ENCODE results near the gene C1QTNF2. TPM values are rescaled to one million over a fixed set of nuclear protein-coding genes. Genes with fewer than 3 reads are reported as not detected.

C1QTNF2 gene
- total RNA-seq, 1 donor from 2014 or later = 0.62 TPM

- Mint-ChIP-seq H3K27ac (ENCODE audit: unreplicated experiment) (no peak overlapping the region), H3K4me1 (ENCODE audit: low read depth) (no peaks in the 10 kb centered on the region), H3K27me3 (ENCODE audit: low read depth) (no peaks in the 10 kb centered on the region), H3K9me3 (ENCODE audit: low read depth) (peaks cover 10% of the 10 kb centered on the region), H3K36me3 (ENCODE audit: low read depth) (peaks cover 12% of the 10 kb centered on the region), H3K4me3 (ENCODE audit: unreplicated experiment) (no peak overlapping the region)
- no peak for TF ChIP-seq CTCF (IDR thresholded peaks at IDR 0.05)
- no peak for DNase-seq (ENCODE audit: low spot score)
Measured at GRCh38 chr5:160387445-160387844, 17.0 kb upstream of the C1QTNF2 start.

- H3K36me3 Mint-ChIP-seq (ENCODE audit: low read depth) = peaks cover 10% of the 10 kb centered on the region
- no peaks in the 10 kb centered on the region for H3K27me3 Mint-ChIP-seq (ENCODE audit: low read depth)
- H3K4me1 Mint-ChIP-seq (ENCODE audit: low read depth) = no peaks in the 10 kb centered on the region
Measured at GRCh38 chr5:160385496-160385895, 15.1 kb upstream of the C1QTNF2 start.

GRCh38 chr5:160384681-160385080, 14.3 kb upstream of the C1QTNF2 start:
- Mint-ChIP-seq H3K9me3 (ENCODE audit: low read depth) (peaks cover 10% of the 10 kb centered on the region), H3K4me1 (ENCODE audit: low read depth) (peaks cover 1% of the 10 kb centered on the region), H3K4me3 (ENCODE audit: unreplicated experiment) (no peak overlapping the region), H3K36me3 (ENCODE audit: low read depth) (peaks cover 10% of the 10 kb centered on the region), H3K27ac (ENCODE audit: unreplicated experiment) (no peak overlapping the region), H3K27me3 (ENCODE audit: low read depth) (no peaks in the 10 kb centered on the region)
- no peak for DNase-seq (ENCODE audit: low spot score)
- no peak for TF ChIP-seq CTCF (IDR thresholded peaks at IDR 0.05)

More at GRCh38 chr5:160385496-160385895, 15.1 kb upstream of the C1QTNF2 start:
- H3K27ac Mint-ChIP-seq (ENCODE audit: unreplicated experiment) = no peak overlapping the region
- no peak for TF ChIP-seq CTCF (IDR thresholded peaks at IDR 0.05)
- no peak overlapping the region for H3K4me3 Mint-ChIP-seq (ENCODE audit: unreplicated experiment)
- DNase-seq (ENCODE audit: low spot score) = no peak
- H3K9me3 Mint-ChIP-seq (ENCODE audit: low read depth) = peaks cover 10% of the 10 kb centered on the region

- H3K27me3 Mint-ChIP-seq (ENCODE audit: low read depth) = no peaks in the 10 kb centered on the region
- peaks cover 2% of the 10 kb centered on the region for H3K4me1 Mint-ChIP-seq (ENCODE audit: low read depth)
- H3K4me3 Mint-ChIP-seq (ENCODE audit: unreplicated experiment) = no peak overlapping the region
- no peak overlapping the region for H3K27ac Mint-ChIP-seq (ENCODE audit: unreplicated experiment)
- no peak for DNase-seq (ENCODE audit: low spot score)
- no peak for TF ChIP-seq CTCF (IDR thresholded peaks at IDR 0.05)
- H3K36me3 Mint-ChIP-seq (ENCODE audit: low read depth) = peaks cover 2% of the 10 kb centered on the region
- H3K9me3 Mint-ChIP-seq (ENCODE audit: low read depth) = peaks cover under 1% of the 10 kb centered on the region
Measured at GRCh38 chr5:160382346-160382745, 11.9 kb upstream of the C1QTNF2 start.

GRCh38 chr5:160380041-160380440, 9.6 kb upstream of the C1QTNF2 start:
- peaks cover 2% of the 10 kb centered on the region for H3K4me1 Mint-ChIP-seq (ENCODE audit: low read depth)
- H3K36me3 Mint-ChIP-seq (ENCODE audit: low read depth) = no peaks in the 10 kb centered on the region
- no peaks in the 10 kb centered on the region for H3K9me3 Mint-ChIP-seq (ENCODE audit: low read depth)
- no peak overlapping the region for H3K4me3 Mint-ChIP-seq (ENCODE audit: unreplicated experiment)
- H3K27me3 Mint-ChIP-seq (ENCODE audit: low read depth) = peaks cover 6% of the 10 kb centered on the region
- no peak for TF ChIP-seq CTCF (IDR thresholded peaks at IDR 0.05)
- no peak overlapping the region for H3K27ac Mint-ChIP-seq (ENCODE audit: unreplicated experiment)
- no peak for DNase-seq (ENCODE audit: low spot score)
